Endodermal cell (in vitro differentiated cells): ENCODE measurements around the gene WWP2. TPM values are rescaled to one million over a fixed set of nuclear protein-coding genes. Genes with fewer than 3 reads are reported as not detected.
A peak's percentile ranks its signal among the peaks of the same experiment; 100 is the strongest.
"Not testable (repeated sequence)": the region's sequence is repeated elsewhere in the genome, so short reads cannot be mapped to it uniquely, and the experiment has no call there.

Source experiments
- DNase-seq: peaks from one replicate; pipeline ENCODE4 v3.0.0-alpha.2; 2017
- H3K27ac ChIP-seq: 2 replicates; pipeline ENCODE4 v1.5.1; 2013; ENCODE audit warnings: mild to moderate bottlenecking, low read depth, low read length, moderate library complexity
- H3K27me3 ChIP-seq: 2 replicates; pipeline ENCODE4 v1.6.1; 2013; ENCODE audit warnings: mild to moderate bottlenecking, low read length, moderate library complexity; ENCODE audit not compliant: insufficient read depth, control insufficient read depth, poor library complexity, severe bottlenecking
- H3K36me3 ChIP-seq: 2 replicates; pipeline ENCODE4 v1.7.0; 2013; ENCODE audit warnings: mild to moderate bottlenecking, low read length, moderate library complexity; ENCODE audit not compliant: control insufficient read depth, insufficient read depth
- H3K4me1 ChIP-seq: one replicate; pipeline ENCODE4 v1.7.0; 2013; ENCODE audit warnings: low read length; ENCODE audit not compliant: control insufficient read depth, insufficient read depth
- H3K4me3 ChIP-seq: 2 replicates; pipeline ENCODE4 v1.5.1; 2013; ENCODE audit warnings: mild to moderate bottlenecking, low read length, moderate library complexity
- H3K9ac ChIP-seq: 2 replicates; pipeline ENCODE4 v1.6.1; 2013; ENCODE audit warnings: mild to moderate bottlenecking, low read length, moderate library complexity; ENCODE audit not compliant: poor library complexity, severe bottlenecking; ENCODE audit errors: extremely low read depth
- H3K9me3 ChIP-seq: 2 replicates; pipeline ENCODE4 v1.6.1; 2013; ENCODE audit warnings: mild to moderate bottlenecking, low read length, moderate library complexity; ENCODE audit not compliant: control insufficient read depth
- H3K27ac Mint-ChIP-seq: 2 replicates; pipeline ENCODE4 v1.8.0; 2020; ENCODE audit warnings: mixed read lengths
- H3K27me3 Mint-ChIP-seq: 2 replicates; pipeline ENCODE4 v1.8.0; 2021; ENCODE audit warnings: mild to moderate bottlenecking, mixed read lengths; ENCODE audit not compliant: insufficient read depth
- H3K36me3 Mint-ChIP-seq: 2 replicates; pipeline ENCODE4 v1.8.0; 2020; ENCODE audit warnings: low read depth, mixed read lengths
- H3K4me1 Mint-ChIP-seq: 2 replicates; pipeline ENCODE4 v1.8.0; 2020; ENCODE audit warnings: mixed read lengths
- H3K4me3 Mint-ChIP-seq: 2 replicates; pipeline ENCODE4 v1.8.0; 2020; ENCODE audit warnings: mild to moderate bottlenecking, moderate library complexity, mixed read lengths
- H3K9me3 Mint-ChIP-seq: 2 replicates; pipeline ENCODE4 v1.8.0; 2020; ENCODE audit warnings: mild to moderate bottlenecking, mixed read lengths
- CTCF ChIP-seq: fragments of 200-600 bp; sonication (generic); conservative IDR thresholded peaks from 2 replicates; pipeline ENCODE4 v1.5.0; 2021; ENCODE audit warnings: antibody characterized with exemption, mild to moderate bottlenecking
- WGBS, 2 experiments: methylation state at CpG; one replicate each; pipeline versions ENCODE4 v1.1.5 to v1.1.7; 2013; ENCODE audit warnings: missing lambda C conversion rate in 2 of 2, mixed read lengths in 1 of 2; ENCODE audit not compliant: insufficient coverage in 1 of 2, insufficient read length in 1 of 2; 5-methylcytosine and 5-hydroxymethylcytosine counted together
- total RNA-seq, 2 donors: library from RNA; stranded (reverse); fragmentation: NEBNext Ultra II Directional in 1 of 2; extraction: Animal tissue kit (Norgen Biotek cat#: 25700) in 1 of 2; gene quantifications; 2 replicates in 1 of 2; 3 replicates in 1 of 2; pipeline ENCODE4 v1.2.1, GENCODE V29; 2021

Gene WWP2
- total RNA-seq, 2 donors from 2014 or later, result 42.3 to 50.0 TPM

GRCh38 chr16:69798466-69798865 is 36.3 kb downstream of the WWP2 start:
- Mint-ChIP-seq H3K4me1 (peaks cover 2% of the 10 kb centered on the region), H3K27me3 (no peaks in the 10 kb centered on the region), H3K36me3 (peaks cover 21% of the 10 kb centered on the region), H3K9me3 (peaks cover under 1% of the 10 kb centered on the region), H3K4me3 (no peak overlapping the region), H3K27ac (peak overlapping the region; percentile 33)
- Histone ChIP-seq H3K9me3 (no peaks in the 10 kb centered on the region), H3K9ac (no peak overlapping the region), H3K27ac (no peak overlapping the region), H3K4me1 (no peaks in the 10 kb centered on the region), H3K27me3 (no peaks in the 10 kb centered on the region), H3K4me3 (no peak overlapping the region), H3K36me3 (peaks cover 21% of the 10 kb centered on the region)
- DNase-seq, result peak; percentile 58
- TF ChIP-seq CTCF, result peak; percentile 72
- WGBS, 2 experiments, result 74 to 83% methylated on average over 1 to 8 of the region's 8 CpGs

- H3K9ac ChIP-seq, result no peak overlapping the region
- no peak for DNase-seq
- H3K4me3 Mint-ChIP-seq, result no peak overlapping the region
Observed at GRCh38 chr16:69799611-69800031, 37.5 kb downstream of the WWP2 start.

DNA sequence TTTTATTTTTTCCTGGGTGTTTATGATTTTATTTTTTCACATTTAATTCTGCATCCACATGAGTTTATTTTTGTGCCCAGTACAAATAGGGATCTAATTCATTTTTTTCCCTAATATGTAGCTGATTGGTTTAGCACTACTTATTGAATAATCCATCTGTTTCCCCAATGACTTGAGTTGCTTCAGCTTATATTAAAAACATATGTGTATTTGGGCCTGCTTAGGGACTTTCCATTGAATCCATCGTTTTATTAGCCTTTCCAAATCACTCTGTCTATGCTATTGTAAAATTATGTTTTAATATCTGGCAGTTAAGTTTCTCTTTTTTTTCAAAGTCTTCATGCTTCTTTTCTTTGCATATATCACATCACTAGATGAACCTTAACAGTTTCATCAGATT is 42.2 kb downstream of the WWP2 start:
- H3K27ac Mint-ChIP-seq, result no peak overlapping the region
- no peaks in the 10 kb centered on the region for H3K27me3 Mint-ChIP-seq
- H3K36me3 ChIP-seq, result peaks cover 27% of the 10 kb centered on the region

More at GRCh38 chr16:69799611-69800031, 37.5 kb downstream of the WWP2 start:
- Mint-ChIP-seq H3K9me3 (no peaks in the 10 kb centered on the region), H3K27me3 (no peaks in the 10 kb centered on the region), H3K36me3 (peaks cover 27% of the 10 kb centered on the region), H3K4me1 (peaks cover 2% of the 10 kb centered on the region), H3K27ac (no peak overlapping the region)
- Histone ChIP-seq H3K4me3 (no peak overlapping the region), H3K27me3 (no peaks in the 10 kb centered on the region), H3K36me3 (peaks cover 26% of the 10 kb centered on the region), H3K9me3 (no peaks in the 10 kb centered on the region), H3K4me1 (no peaks in the 10 kb centered on the region), H3K27ac (peak overlapping the region; percentile 3)
- whole genome bisulfite sequencing, 2 experiments, result 95 to 96% methylated on average over 9 to 11 of the region's 11 CpGs
- TF ChIP-seq CTCF, result no peak

GRCh38 chr16:69806776-69807175 is 44.6 kb downstream of the WWP2 start:
- H3K4me1 Mint-ChIP-seq, result not testable (repeated sequence)
- H3K36me3 Mint-ChIP-seq, result peaks cover 37% of the 10 kb centered on the region

More for the DNA sequence above, 42.2 kb downstream of the WWP2 start:
- no peaks in the 10 kb centered on the region for H3K9me3 Mint-ChIP-seq
- H3K4me1 ChIP-seq, result no peaks in the 10 kb centered on the region
- peaks cover 34% of the 10 kb centered on the region for H3K36me3 Mint-ChIP-seq
- H3K9ac ChIP-seq, result no peak overlapping the region
- no peak overlapping the region for H3K27ac ChIP-seq
- H3K4me3 ChIP-seq, result no peak overlapping the region
- no peak for TF ChIP-seq CTCF
- H3K4me1 Mint-ChIP-seq, result no peaks in the 10 kb centered on the region
- WGBS, 2 experiments, result no CpG with 5 or more reads among the region's 1 CpG
- H3K27me3 ChIP-seq, result no peaks in the 10 kb centered on the region
- H3K9me3 ChIP-seq, result no peaks in the 10 kb centered on the region
- DNase-seq, result no peak
- H3K4me3 Mint-ChIP-seq, result no peak overlapping the region

More at GRCh38 chr16:69806776-69807175, 44.6 kb downstream of the WWP2 start:
- not testable (repeated sequence) for H3K4me3 ChIP-seq, H3K9me3 Mint-ChIP-seq, H3K9ac ChIP-seq, H3K27me3 ChIP-seq, H3K27ac Mint-ChIP-seq, H3K27me3 Mint-ChIP-seq, H3K4me1 ChIP-seq, DNase-seq, H3K4me3 Mint-ChIP-seq, H3K9me3 ChIP-seq, H3K27ac ChIP-seq
- peaks cover 16% of the 10 kb centered on the region for H3K36me3 ChIP-seq
